Activated naive CD8-positive, alpha-beta T cell treated with anti-CD3 and anti-CD28 coated beads, Interleukin-2, amount 10 ng/mL, durations not matched to agents 7 days and 5 days (primary cell): ENCODE data around the gene A3GALT2. TPM values are rescaled to one million over a fixed set of nuclear protein-coding genes. Genes with fewer than 3 reads are reported as not detected.

Source experiments
- ATAC-seq: fragments of 150-1000 bp; cut with Tn5 transposase; one replicate; pipeline ENCODE4 v1.10.0; 2021; ENCODE audit warnings: low read depth, moderate library complexity
- POLR2A ChIA-PET: fragments of 350-600 bp; sonication (Branson Sonifier 250); formaldehyde crosslinking; loops from one replicate; lab custom pipeline; 2021; ENCODE audit warnings: antibody characterized with exemption; lab: Charles Lee
- DNase-seq: peaks from one replicate; pipeline ENCODE4 v3.0.0; 2021
- H3K27ac Mint-ChIP-seq: one replicate; pipeline ENCODE4 v1.8.0; 2022; ENCODE audit warnings: mild to moderate bottlenecking, mixed read lengths
- H3K27me3 Mint-ChIP-seq: one replicate; pipeline ENCODE4 v1.8.0; 2022; ENCODE audit warnings: mild to moderate bottlenecking, moderate library complexity, mixed read lengths
- H3K36me3 Mint-ChIP-seq: one replicate; pipeline ENCODE4 v1.8.0; 2021; ENCODE audit warnings: mild to moderate bottlenecking, mixed read lengths
- H3K4me1 Mint-ChIP-seq: one replicate; pipeline ENCODE4 v1.8.0; 2021; ENCODE audit warnings: mixed read lengths
- H3K4me3 Mint-ChIP-seq: one replicate; pipeline ENCODE4 v1.8.0; 2022; ENCODE audit warnings: mild to moderate bottlenecking, moderate library complexity, mixed read lengths
- H3K9me3 Mint-ChIP-seq: one replicate; pipeline ENCODE4 v1.8.0; 2021; ENCODE audit warnings: mixed read lengths
- total RNA-seq, 2 experiments: library from RNA; stranded (reverse); gene quantifications; one replicate each; pipeline ENCODE4 v1.2.3, GENCODE V29; 2021

A3GALT2 gene
- total RNA-seq, 2 experiments from 2014 or later, result 0.31 TPM; not detected in 1

DNA sequence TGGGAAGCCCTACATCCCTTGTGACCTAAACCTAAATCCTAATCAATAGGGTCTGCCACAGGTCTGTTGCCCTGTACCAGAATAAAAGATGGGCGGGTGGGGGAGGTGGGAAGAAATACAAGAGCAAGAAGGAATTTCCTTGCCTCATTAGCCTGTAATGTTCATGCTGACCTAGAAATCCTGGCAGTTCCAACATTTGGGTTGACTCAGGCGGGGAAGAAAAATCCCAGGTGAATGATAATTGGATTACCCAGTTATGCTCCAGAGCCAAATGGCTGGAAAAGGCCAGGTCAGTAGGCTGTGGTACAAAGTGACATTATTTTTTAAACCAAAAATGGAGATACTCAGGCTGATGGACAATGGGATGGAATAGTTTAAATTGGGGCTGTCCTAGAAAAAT, 27.3 kb upstream of the A3GALT2 start:
- POLR2A ChIA-PET, result interaction anchor here (1.2 kb wide), 1 partner anchor 13 kb away, joined by 3 read pairs; no protein-coding TSS in a partner anchor
- H3K9me3 Mint-ChIP-seq, result no peaks in the 10 kb centered on the region
- H3K4me1 Mint-ChIP-seq, result peaks cover 47% of the 10 kb centered on the region
- no peak for ATAC-seq
- peaks cover 19% of the 10 kb centered on the region for H3K36me3 Mint-ChIP-seq
- peak overlapping the region; percentile 85 for H3K4me3 Mint-ChIP-seq
- no peak for DNase-seq
- H3K27ac Mint-ChIP-seq, result peak overlapping the region; percentile 92
- no peaks in the 10 kb centered on the region for H3K27me3 Mint-ChIP-seq

DNA sequence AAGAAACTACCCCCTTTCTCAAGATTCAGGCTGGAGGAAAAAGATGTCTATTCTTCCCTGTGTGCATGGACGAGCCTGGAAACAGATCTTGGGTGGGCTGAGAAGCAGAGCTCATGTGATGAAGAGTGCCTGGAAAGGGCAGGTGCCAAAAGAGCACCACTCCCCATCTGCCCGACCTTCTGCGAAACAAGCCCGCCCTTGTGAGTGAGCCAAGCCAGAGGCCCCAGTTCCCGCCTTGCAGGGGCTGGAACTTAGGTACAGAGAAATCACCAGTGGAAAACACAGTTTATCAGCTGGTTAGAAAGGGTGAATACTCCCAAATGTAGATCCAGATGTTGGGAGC, 26.7 kb upstream of the A3GALT2 start:
- Mint-ChIP-seq H3K36me3 (peaks cover 19% of the 10 kb centered on the region), H3K27ac (peak overlapping the region; percentile 84), H3K9me3 (no peaks in the 10 kb centered on the region), H3K27me3 (no peaks in the 10 kb centered on the region), H3K4me3 (peak overlapping the region; percentile 85), H3K4me1 (peaks cover 48% of the 10 kb centered on the region)
- DNase-seq, result no peak
- POLR2A ChIA-PET, result interaction anchor here (0.8 kb wide), 1 partner anchor 44 kb away, joined by 3 read pairs; no protein-coding TSS in a partner anchor
- ATAC-seq, result no peak

DNA sequence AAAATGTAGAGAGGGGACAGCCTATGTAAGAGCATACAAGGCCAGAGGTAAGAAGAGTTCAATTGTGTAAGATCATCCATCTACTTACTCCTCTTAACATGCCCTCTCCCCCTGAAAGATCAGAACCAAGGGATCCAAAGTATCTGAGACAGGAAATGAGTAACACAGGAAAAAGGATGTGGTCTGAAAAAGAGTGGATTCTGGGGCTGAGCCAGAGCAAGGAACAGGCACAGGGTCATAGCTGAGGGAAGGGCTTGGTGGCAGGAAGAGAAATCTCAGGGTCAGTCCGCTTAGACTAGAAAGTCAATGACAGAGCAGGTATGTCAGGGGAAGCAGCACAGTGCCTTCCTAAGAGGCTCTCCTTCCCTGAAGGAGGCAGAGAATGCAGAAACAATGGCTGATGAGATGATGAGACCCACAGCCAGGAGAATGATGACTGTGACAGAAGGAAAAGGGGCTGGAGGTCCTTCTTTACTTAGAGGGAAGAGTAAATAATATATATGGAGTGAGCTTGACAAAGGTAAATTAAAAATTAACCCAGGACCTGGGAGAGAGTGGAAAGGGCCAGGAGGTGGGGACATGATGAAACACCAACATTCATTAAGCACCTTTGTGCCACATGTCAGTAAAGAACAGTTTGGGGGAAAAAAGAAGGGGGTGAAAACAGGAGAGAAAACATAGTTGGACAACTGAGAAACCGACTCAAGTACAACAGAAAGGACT, 26.2 kb upstream of the A3GALT2 start:
- peaks cover 19% of the 10 kb centered on the region for H3K36me3 Mint-ChIP-seq
- DNase-seq (no peak), ATAC-seq (no peak)
- H3K4me1 Mint-ChIP-seq, result peaks cover 50% of the 10 kb centered on the region
- H3K4me3 Mint-ChIP-seq, result peak overlapping the region; percentile 85
- H3K27ac Mint-ChIP-seq, result peak overlapping the region; percentile 84
- no peaks in the 10 kb centered on the region for H3K27me3 Mint-ChIP-seq
- no peaks in the 10 kb centered on the region for H3K9me3 Mint-ChIP-seq
- POLR2A ChIA-PET, result interaction anchor here (0.8 kb wide), 1 partner anchor 44 kb away, joined by 3 read pairs; no protein-coding TSS in a partner anchor

DNA sequence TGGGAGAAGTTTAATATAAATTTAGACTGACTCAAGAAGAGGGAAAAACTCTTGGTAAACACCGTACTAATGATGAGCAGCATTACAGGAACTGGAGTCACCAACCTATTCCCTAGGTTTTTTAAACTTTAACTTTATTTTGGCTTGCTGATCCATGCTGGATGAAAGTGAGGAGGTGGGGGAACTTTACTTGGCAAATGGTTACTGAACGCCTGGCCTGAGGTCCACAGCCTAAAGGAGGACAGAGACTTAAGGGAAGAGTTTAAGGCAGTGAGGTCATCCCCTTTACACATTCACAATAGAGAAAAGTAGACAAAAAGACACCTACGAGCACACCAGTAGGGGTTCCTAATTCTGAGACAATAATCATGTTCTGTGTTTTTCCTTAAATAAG, 25.6 kb upstream of the A3GALT2 start:
- H3K4me1 Mint-ChIP-seq, result peaks cover 50% of the 10 kb centered on the region
- peak overlapping the region; percentile 85 for H3K4me3 Mint-ChIP-seq
- H3K27me3 Mint-ChIP-seq, result no peaks in the 10 kb centered on the region
- POLR2A ChIA-PET, result no interaction called here
- DNase-seq, result no peak
- H3K27ac Mint-ChIP-seq, result peak overlapping the region; percentile 84
- no peaks in the 10 kb centered on the region for H3K9me3 Mint-ChIP-seq
- peaks cover 19% of the 10 kb centered on the region for H3K36me3 Mint-ChIP-seq
- no peak for ATAC-seq

DNA sequence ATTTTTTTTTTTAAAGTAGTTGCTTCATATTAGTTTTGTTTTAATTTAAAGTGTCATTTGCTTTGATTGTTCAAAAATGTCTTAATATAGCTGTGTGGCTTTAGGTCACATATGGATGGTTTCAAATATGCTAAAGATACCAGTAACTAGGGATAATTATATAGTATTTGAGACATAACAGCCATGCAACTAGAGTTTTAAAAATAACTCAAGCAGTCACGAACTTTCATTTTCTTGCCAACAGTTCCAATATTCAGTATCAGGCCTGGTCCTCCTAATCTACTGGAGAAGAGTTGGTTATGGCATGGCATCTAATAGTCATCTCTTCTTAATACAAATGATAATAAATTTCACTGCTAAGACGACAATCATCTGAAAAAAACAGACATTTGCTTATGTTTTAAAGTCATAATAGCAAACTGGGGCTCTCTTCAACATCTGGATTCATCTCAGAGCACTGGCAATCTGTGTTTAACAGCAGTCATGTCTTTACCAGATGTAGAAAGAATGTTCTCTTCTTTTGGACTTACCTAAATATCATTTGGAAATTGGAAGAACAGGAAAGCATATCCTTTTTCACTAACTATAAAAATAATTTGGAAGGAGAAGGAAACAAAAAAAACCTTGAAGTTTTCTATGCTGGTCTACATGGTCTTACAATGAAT, 24.1 kb upstream of the A3GALT2 start:
- no peaks in the 10 kb centered on the region for H3K9me3 Mint-ChIP-seq
- peaks cover 23% of the 10 kb centered on the region for H3K36me3 Mint-ChIP-seq
- H3K4me3 Mint-ChIP-seq, result no peak overlapping the region
- H3K4me1 Mint-ChIP-seq, result peaks cover 47% of the 10 kb centered on the region
- H3K27me3 Mint-ChIP-seq, result no peaks in the 10 kb centered on the region
- POLR2A ChIA-PET, result no interaction called here
- H3K27ac Mint-ChIP-seq, result no peak overlapping the region
- DNase-seq (no peak), ATAC-seq (no peak)

DNA sequence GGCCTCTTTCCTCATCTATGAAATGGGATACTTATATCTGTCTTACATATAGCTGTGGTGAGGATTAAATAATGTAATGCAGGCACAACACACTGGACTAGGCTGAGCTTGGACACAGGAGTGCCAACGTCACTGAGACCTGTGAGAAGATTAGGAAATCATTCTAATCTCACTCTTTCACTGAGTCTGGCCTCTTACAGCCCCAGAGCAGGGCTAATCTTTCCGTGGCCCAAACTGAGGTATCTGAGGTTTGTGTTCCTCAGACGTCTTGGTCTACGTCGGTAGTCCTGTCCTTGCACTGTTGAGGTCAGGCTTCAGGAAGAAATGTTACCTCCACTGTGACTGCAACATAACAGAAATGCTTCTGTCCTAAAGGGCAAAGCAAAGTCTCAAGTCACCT, 22.6 kb upstream of the A3GALT2 start:
- ATAC-seq (no peak), DNase-seq (no peak)
- Mint-ChIP-seq H3K4me1 (peaks cover 47% of the 10 kb centered on the region), H3K9me3 (no peaks in the 10 kb centered on the region), H3K27me3 (no peaks in the 10 kb centered on the region), H3K27ac (no peak overlapping the region), H3K4me3 (no peak overlapping the region), H3K36me3 (peaks cover 22% of the 10 kb centered on the region)
- POLR2A ChIA-PET, result no interaction called here

DNA sequence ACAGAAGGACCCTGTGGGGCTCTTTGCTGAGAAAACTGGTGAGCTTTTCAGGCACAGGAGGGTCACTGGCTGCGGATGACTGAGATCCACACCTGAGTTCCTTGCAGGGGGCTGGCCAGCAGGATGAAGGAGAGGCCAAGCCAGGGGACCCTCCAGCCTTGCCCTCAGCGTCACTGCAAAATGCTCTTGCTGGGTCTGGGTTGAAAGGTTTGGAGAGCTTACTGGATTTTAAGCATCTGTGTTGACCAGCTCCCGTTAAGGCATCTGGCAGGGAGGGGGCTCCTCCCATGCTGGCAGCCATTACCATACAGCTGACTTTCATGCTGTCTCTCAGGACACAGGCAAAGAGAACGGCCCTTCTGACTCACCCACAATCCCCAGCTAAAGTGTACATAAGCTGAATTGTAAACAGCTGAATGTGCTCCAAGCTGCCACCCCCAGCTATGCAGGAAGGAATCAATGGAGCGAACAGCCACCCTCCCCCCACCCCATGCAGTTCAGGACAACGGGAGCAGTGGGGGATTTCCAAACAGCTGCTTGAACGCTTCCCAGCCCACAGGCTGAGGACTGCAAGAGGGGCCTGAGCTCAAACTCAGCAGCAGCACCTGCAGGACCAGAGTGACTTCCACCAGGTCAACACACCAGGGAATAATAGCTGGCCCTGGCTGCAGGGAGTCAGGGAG, 21.3 kb upstream of the A3GALT2 start:
- Mint-ChIP-seq H3K36me3 (peaks cover 18% of the 10 kb centered on the region), H3K4me1 (peaks cover 40% of the 10 kb centered on the region), H3K4me3 (no peak overlapping the region), H3K9me3 (no peaks in the 10 kb centered on the region), H3K27me3 (no peaks in the 10 kb centered on the region), H3K27ac (no peak overlapping the region)
- no peak for ATAC-seq
- POLR2A ChIA-PET, result no interaction called here
- no peak for DNase-seq

DNA sequence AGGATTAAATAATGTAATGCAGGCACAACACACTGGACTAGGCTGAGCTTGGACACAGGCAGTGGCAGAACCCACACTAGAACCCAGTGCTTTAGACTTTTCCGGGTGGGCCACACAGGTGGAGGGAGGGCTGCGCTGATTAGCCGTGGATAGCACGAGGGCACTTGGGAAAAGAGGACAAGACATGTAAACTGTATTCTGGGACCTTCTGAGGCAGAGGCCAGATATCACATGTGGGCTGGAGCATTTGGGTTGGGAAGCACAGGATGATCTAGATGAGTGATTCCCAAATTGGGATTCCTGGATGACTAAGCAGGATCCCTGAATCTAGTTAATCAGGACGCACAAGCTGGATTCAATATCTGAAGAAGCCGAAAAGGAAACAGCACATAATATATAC, 20.3 kb upstream of the A3GALT2 start:
- no peak for ATAC-seq
- Mint-ChIP-seq H3K4me1 (peaks cover 31% of the 10 kb centered on the region), H3K27ac (no peak overlapping the region), H3K4me3 (no peak overlapping the region), H3K27me3 (no peaks in the 10 kb centered on the region), H3K9me3 (no peaks in the 10 kb centered on the region), H3K36me3 (peaks cover 8% of the 10 kb centered on the region)
- no peak for DNase-seq
- POLR2A ChIA-PET, result no interaction called here

DNA sequence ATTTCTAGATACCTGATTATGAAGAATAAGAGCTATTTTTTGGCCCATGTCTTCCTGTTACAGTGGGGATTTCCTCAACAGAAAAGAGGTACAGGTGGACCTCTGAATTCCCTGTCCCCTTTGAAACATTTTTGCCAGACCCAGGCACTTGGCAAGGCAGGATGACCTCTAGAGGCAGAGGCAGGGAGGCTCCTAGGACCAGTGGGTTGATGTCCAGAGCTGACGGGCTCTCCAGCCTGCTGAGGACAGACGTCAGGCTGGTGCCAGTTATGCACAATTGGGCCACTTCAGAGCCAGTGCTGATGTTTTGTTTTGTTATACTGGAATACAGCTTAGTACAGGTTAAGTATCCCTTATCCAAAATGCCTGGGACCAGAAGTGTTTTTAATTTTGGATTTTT, 18.5 kb upstream of the A3GALT2 start:
- POLR2A ChIA-PET, result interaction anchor here (1.0 to 1.8 kb wide), 2 partner anchors 11 to 36 kb away, joined by 4 to 6 read pairs; no protein-coding TSS in a partner anchor
- H3K27ac Mint-ChIP-seq, result no peak overlapping the region
- peaks cover 5% of the 10 kb centered on the region for H3K36me3 Mint-ChIP-seq

DNA sequence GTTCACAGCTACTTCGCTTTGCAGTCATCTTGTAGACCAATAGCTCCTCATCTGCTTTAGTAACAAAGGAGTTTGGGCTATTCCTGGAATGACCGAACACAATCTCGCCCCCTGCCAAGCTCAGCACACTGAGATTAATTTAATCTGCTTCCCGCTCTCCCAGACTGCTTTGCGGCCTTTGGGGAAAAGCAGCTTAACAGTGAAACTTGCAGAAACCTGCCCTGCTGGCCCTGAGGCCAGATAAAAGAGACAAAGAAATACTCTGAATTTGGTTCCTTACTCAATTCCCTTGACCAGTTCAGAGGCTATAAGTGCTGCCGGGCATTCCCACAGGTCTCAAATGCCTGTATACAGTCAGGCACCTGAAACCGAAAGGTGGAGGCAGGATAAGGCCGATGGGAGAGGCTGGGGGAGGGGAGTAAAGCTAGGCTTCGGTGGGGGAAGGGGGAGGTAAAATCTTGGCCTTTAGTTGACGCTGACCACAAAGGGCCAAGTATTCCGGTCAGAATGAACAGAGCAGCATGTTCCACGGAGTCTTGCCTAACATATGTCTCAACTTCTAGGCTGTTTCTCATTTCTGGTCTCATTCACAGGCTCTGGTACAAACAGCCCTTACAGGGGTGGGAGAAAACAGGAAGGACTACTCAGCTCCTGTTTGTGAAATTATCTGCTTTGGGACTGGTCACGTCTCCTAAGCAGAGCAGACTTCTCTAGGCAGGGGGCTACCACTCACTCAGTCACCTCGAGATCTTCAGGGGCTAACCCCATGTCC, 17.7 kb upstream of the A3GALT2 start:
- Mint-ChIP-seq H3K27ac (no peak overlapping the region), H3K27me3 (no peaks in the 10 kb centered on the region), H3K9me3 (no peaks in the 10 kb centered on the region), H3K4me1 (peaks cover 28% of the 10 kb centered on the region), H3K36me3 (peaks cover 6% of the 10 kb centered on the region), H3K4me3 (no peak overlapping the region)
- POLR2A ChIA-PET, result interaction anchor here (1.0 to 1.8 kb wide), 2 partner anchors 12 to 35 kb away, joined by 4 to 6 read pairs; no protein-coding TSS in a partner anchor
- ATAC-seq (no peak), DNase-seq (no peak)

More for the DNA sequence above, 18.5 kb upstream of the A3GALT2 start:
- H3K9me3 Mint-ChIP-seq, result no peaks in the 10 kb centered on the region
- ATAC-seq, result no peak
- peaks cover 33% of the 10 kb centered on the region for H3K4me1 Mint-ChIP-seq
- no peak overlapping the region for H3K4me3 Mint-ChIP-seq
- no peaks in the 10 kb centered on the region for H3K27me3 Mint-ChIP-seq
- no peak for DNase-seq

DNA sequence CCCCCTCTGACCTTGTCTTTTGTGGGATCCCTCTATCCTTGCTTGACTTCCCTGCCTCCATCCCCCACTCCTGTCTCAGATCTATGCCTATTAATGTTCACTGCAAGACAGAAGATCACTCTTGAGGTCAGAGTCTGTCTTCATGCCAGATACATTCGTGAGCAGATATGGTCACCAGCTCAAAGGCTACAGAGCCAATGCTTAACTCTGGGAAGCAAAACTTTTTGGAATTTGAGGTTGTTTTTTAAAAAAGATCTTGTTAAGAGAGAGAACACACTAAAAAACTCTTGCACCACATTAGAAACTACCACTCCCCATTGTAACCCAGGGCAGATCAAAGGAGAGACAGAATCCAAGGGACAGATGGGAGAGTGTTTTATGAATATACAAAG, 17.1 kb upstream of the A3GALT2 start:
- no peak overlapping the region for H3K4me3 Mint-ChIP-seq
- H3K4me1 Mint-ChIP-seq, result peaks cover 27% of the 10 kb centered on the region
- peaks cover 8% of the 10 kb centered on the region for H3K36me3 Mint-ChIP-seq
- H3K27me3 Mint-ChIP-seq, result no peaks in the 10 kb centered on the region
- H3K9me3 Mint-ChIP-seq, result no peaks in the 10 kb centered on the region
- POLR2A ChIA-PET, result interaction anchor here (1.8 kb wide), 1 partner anchor 35 kb away, joined by 6 read pairs; no protein-coding TSS in a partner anchor
- ATAC-seq, result no peak
- H3K27ac Mint-ChIP-seq, result no peak overlapping the region
- DNase-seq, result no peak

DNA sequence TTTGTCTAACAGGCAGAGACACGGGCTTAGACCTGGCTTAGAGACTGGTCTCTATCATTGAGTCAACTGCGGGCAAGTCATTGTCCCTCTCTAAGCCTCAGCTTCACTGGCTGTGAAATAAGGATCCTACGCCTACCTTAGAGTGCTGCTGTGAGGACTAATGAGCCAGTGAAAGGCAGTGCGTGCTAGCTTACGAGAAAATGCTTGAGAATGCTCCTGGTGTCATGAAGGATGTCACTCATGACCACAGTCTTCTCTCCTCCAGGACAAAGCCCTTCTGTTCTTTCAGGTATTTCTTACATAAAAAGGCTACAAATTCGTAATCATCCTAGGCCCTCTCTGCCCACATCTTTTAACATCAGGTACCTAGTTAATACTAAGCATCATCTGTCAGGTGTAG, 16.5 kb upstream of the A3GALT2 start:
- ATAC-seq (no peak), DNase-seq (no peak)
- POLR2A ChIA-PET, result no interaction called here
- Mint-ChIP-seq H3K4me3 (no peak overlapping the region), H3K27me3 (no peaks in the 10 kb centered on the region), H3K36me3 (peaks cover 8% of the 10 kb centered on the region), H3K4me1 (peaks cover 24% of the 10 kb centered on the region), H3K9me3 (no peaks in the 10 kb centered on the region), H3K27ac (no peak overlapping the region)

DNA sequence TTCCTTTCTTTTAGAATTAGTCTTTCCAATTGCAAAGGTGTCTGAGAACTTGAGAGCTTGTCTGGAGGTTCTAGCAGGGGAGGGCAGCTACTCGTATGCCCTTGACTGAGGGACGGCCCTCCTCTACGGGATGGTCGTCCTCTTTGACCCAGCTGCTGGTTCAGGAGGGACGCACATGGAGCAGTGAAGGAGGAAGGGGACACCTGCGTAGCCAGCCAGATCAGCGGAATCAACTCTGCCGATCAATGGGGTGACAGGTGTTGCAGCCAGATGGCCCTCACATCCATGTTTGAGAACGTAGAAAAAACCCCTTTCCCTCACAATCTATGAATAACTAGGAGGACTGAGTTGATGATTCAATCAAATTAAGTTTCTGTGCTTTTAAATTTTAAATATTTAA, 15.7 kb upstream of the A3GALT2 start:
- no peak for DNase-seq
- POLR2A ChIA-PET, result no interaction called here
- H3K27me3 Mint-ChIP-seq, result no peaks in the 10 kb centered on the region
- H3K36me3 Mint-ChIP-seq, result peaks cover 8% of the 10 kb centered on the region
- H3K9me3 Mint-ChIP-seq, result no peaks in the 10 kb centered on the region
- H3K4me1 Mint-ChIP-seq, result peaks cover 24% of the 10 kb centered on the region
- no peak overlapping the region for H3K4me3 Mint-ChIP-seq
- no peak overlapping the region for H3K27ac Mint-ChIP-seq
- no peak for ATAC-seq
